K562 (cell line): ENCODE data around the gene CLCN2. TPM values are rescaled to one million over a fixed set of nuclear protein-coding genes. Genes with fewer than 3 reads are reported as not detected.

Experiments used
- ATAC-seq: fragments of 200-7000 bp; cut with Tn5 transposase; 3 replicates; pipeline ENCODE4 v1.9.1; 2020; ENCODE audit warnings: moderate library complexity
- BruUV-seq: library from RNA; stranded (reverse); fragments of 400-500 nt; replicated peaks from 2 replicates; lab custom pipeline; 2021; lab: Mats Ljungman, UMichigan
- CTCF ChIA-PET: fragments of 300-600 bp; formaldehyde crosslinking; extraction: SDS; loops from one replicate; lab custom pipeline; 2021; ENCODE audit warnings: low intra/inter-chr PET ratio; lab: Yijun Ruan, JAX
- POLR2A ChIA-PET: fragments of 300-600, 350-650 bp; sonication (Branson Sonifier 250); formaldehyde crosslinking; extraction: SDS; loops from one replicate; lab custom pipeline; 2021; ENCODE audit warnings: antibody characterized with exemption, inconsistent platforms; lab: Yijun Ruan, JAX
- DNase-seq, 4 experiments: peaks; one replicate each; pipeline versions ENCODE4 v3.0.0 to v3.0.0-alpha.2; 2011 to 2018; ENCODE audit warnings: low spot score in 3 of 4, mixed read lengths in 3 of 4; ENCODE audit errors: extremely low read depth in 1 of 4
- FAIRE-seq: peaks from 2 replicates; lab custom pipeline; 2011; peaks lifted over from hg19 to GRCh38; lab: Jason Lieb, UNC
- H2AFZ ChIP-seq: 2 replicates; pipeline ENCODE4 v1.6.0; 2011; ENCODE audit warnings: low read depth, low read length, control low read depth, inconsistent platforms
- H3K27ac ChIP-seq: fragments of 200-600 bp; 3 replicates; pipeline ENCODE4 v1.8.0; 2011; ENCODE audit warnings: low read depth, mild to moderate bottlenecking, control low read depth, inconsistent platforms, low read length, moderate library complexity, mixed read lengths; ENCODE audit errors: extremely low read depth
- H3K27me3 ChIP-seq, 2 experiments: fragments of 300-600 bp in 1 of 2; 2 replicates in 1 of 2; 3 replicates in 1 of 2; pipeline versions ENCODE4 v1.6.0 to v1.8.0; 2011; ENCODE audit warnings: inconsistent platforms in 2 of 2, low read length in 2 of 2, mild to moderate bottlenecking in 1 of 2, mixed read lengths in 1 of 2, moderate library complexity in 1 of 2; ENCODE audit not compliant: control insufficient read depth in 2 of 2, insufficient read depth in 2 of 2
- H3K36me3 ChIP-seq: fragments of 300-600 bp; 3 replicates; pipeline ENCODE4 v1.8.0; 2011; ENCODE audit warnings: mild to moderate bottlenecking, low read length, inconsistent platforms; ENCODE audit not compliant: control insufficient read depth, insufficient read depth
- H3K4me1 ChIP-seq, 2 experiments: fragments of 200-600 bp in 1 of 2; replicated peaks in 1 of 2; 2 replicates in 1 of 2; 3 replicates in 1 of 2; pipeline versions ENCODE4 v1.5.1 to v1.8.0; 2011; ENCODE audit warnings: inconsistent platforms in 2 of 2, low read length in 2 of 2, mild to moderate bottlenecking in 1 of 2, mixed read lengths in 1 of 2, moderate library complexity in 1 of 2; ENCODE audit not compliant: control insufficient read depth in 2 of 2, insufficient read depth in 2 of 2
- H3K4me2 ChIP-seq: 2 replicates; pipeline ENCODE4 v1.6.1; 2011; ENCODE audit warnings: low read length, control low read depth, inconsistent platforms, mixed read lengths; ENCODE audit not compliant: insufficient read depth
- H3K4me3 ChIP-seq: fragments of 200-600 bp; sonication (generic), shearing (Covaris generic); 2 replicates; pipeline ENCODE4 v1.5.1; 2016; ENCODE audit warnings: control low read depth, inconsistent platforms
- H3K79me2 ChIP-seq: fragments of 200-600 bp; 3 replicates; pipeline ENCODE4 v1.8.0; 2011; ENCODE audit warnings: low read length, inconsistent platforms; ENCODE audit not compliant: control insufficient read depth, insufficient read depth
- H3K9ac ChIP-seq, 2 experiments: 2 replicates each; pipeline versions ENCODE4 v1.6.0 to v1.6.1; 2011; ENCODE audit warnings: low read depth in 2 of 2, low read length in 2 of 2, control low read depth in 1 of 2, inconsistent platforms in 1 of 2, mild to moderate bottlenecking in 1 of 2, mixed read lengths in 1 of 2; ENCODE audit not compliant: insufficient read depth in 1 of 2
- H3K9me1 ChIP-seq: one replicate; pipeline ENCODE4 v1.6.0; 2011; ENCODE audit warnings: inconsistent platforms, mild to moderate bottlenecking, low read length, moderate library complexity; ENCODE audit not compliant: control insufficient read depth, insufficient read depth
- H3K9me3 ChIP-seq: replicated peaks from 2 replicates; pipeline ENCODE4 v1.5.1; 2011; ENCODE audit warnings: low read depth, low read length, inconsistent platforms; ENCODE audit not compliant: control insufficient read depth, insufficient read depth
- H4K20me1 ChIP-seq: replicated peaks from 2 replicates; pipeline ENCODE4 v1.6.1; 2011; ENCODE audit warnings: low read length, inconsistent platforms, mixed read lengths; ENCODE audit not compliant: control insufficient read depth, insufficient read depth
- HDAC3 ChIP-seq: fragments of 450-650 bp; IDR thresholded peaks from 2 replicates; pipeline ENCODE4 v1.6.1; 2018; ENCODE audit warnings: borderline replicate concordance, mild to moderate bottlenecking, moderate library complexity; ENCODE audit not compliant: partially characterized antibody
- KDM1A ChIP-seq, 2 experiments: fragments of 450-650 bp; IDR thresholded peaks; 2 replicates each; pipeline ENCODE4 v1.6.1; 2016; ENCODE audit warnings: mild to moderate bottlenecking in 2 of 2
- ZNF165 ChIP-seq: fragments of 250-450 bp; sonication (Bioruptor Pico); IDR thresholded peaks from 2 replicates; pipeline ENCODE4 v1.4.0; 2020; ENCODE audit warnings: borderline replicate concordance
- ZNF263 ChIP-seq: sonication (generic); formaldehyde crosslinking; IDR thresholded peaks from 2 replicates; pipeline ENCODE4 v1.8.0; 2022; ENCODE audit warnings: mild to moderate bottlenecking, missing genetic modification reagents, borderline replicate concordance
- WGBS: fragments of 100-300 bp; shearing (Covaris generic); methylation state at CpG from one replicate; pipeline ENCODE4 v1.1.6; 2016; ENCODE audit warnings: low coverage, mixed read lengths; ENCODE audit not compliant: insufficient coverage; ENCODE audit errors: missing lambda C conversion rate; 5-methylcytosine and 5-hydroxymethylcytosine counted together
- in situ Hi-C: fragments of 300-500 bp; cut with MboI; formaldehyde crosslinking; loops from 4 replicates; pipeline ENCODE4 v1.15.0; 2018; ENCODE audit warnings: inconsistent platforms, mixed read lengths
- intact Hi-C: fragments of 100-400 bp; cut with micrococcal nuclease; formaldehyde crosslinking; loops from 2 replicates; pipeline ENCODE4 v1.14.2; 2022
- polyA plus RNA-seq, 8 experiments: library from polyadenylated mRNA; depleted of rRNA in 4 of 8; stranded (reverse) in 5 of 8; unstranded in 3 of 8; fragments of >200 nt; fragmentation: Nextera tagmentation in 2 of 8; fragmentation: Illumina TruSeq in 1 of 8; extraction: Ambion mirVana in 2 of 8; extraction: Trizol in 1 of 8; gene quantifications; 2 replicates each; pipeline versions ENCODE4 v1.2.1 to v1.2.3, GENCODE V29; 2011 to 2014; ENCODE audit warnings: inconsistent platforms in 1 of 8, missing spikeins in 1 of 8
- total RNA-seq, 7 experiments: library from RNA; depleted of rRNA in 6 of 7; stranded (reverse); fragments of >200 nt in 6 of 7; fragmentation: Illumina TruSeq in 2 of 7; extraction: Trizol in 2 of 7; gene quantifications; 2 replicates each; pipeline versions ENCODE4 v1.2.1 to v1.2.3, GENCODE V29; 2011 to 2021; ENCODE audit warnings: low replicate concordance in 1 of 7

Gene CLCN2
- total and polyA plus RNA-seq, 9 of the 15 experiments (the other 6 are each of a cell fraction or from before 2014, with no cell fraction given), result 0.10 to 14.0 (median 6.9) TPM

GRCh38 chr3:184388936-184389230 is 27.5 kb upstream of the CLCN2 start:
- no peaks in the 10 kb centered on the region for H3K9me1 ChIP-seq
- H3K36me3 ChIP-seq, result no peaks in the 10 kb centered on the region
- H3K27me3 ChIP-seq, result peaks cover 23 to 78% of the 10 kb centered on the region in 2 experiments
- POLR2A ChIA-PET, result interaction anchor here (0.8 to 0.9 kb wide), 2 partner anchors 17 to 141 kb away, joined by 3 read pairs; no protein-coding TSS in a partner anchor
- in situ Hi-C loops, result no loop called here
- CTCF ChIA-PET, result no interaction called here
- 1% methylated on average over 8 of the region's 8 CpGs for WGBS
- DNase-seq, result no peak
- H2AFZ ChIP-seq, result no peak overlapping the region
- intact Hi-C loops, result loop anchor here (10.0 kb wide), 1 partner anchor 326 kb away; the partner anchor contains the start of gene MAGEF1
- no peak overlapping the region for H3K4me3 ChIP-seq
- no peak for FAIRE-seq
- no peaks in the 10 kb centered on the region for H3K79me2 ChIP-seq
- ATAC-seq, result no peak
- no peak overlapping the region for H3K27ac ChIP-seq
- H3K4me1 ChIP-seq, result peaks cover 0 to 11% of the 10 kb centered on the region in 2 experiments; a peak in 1 of 5 replicates
- H3K9me3 ChIP-seq, result no peaks in the 10 kb centered on the region
- H3K9ac ChIP-seq, result 0 out of 4 replicates have a peak overlapping the region, but pooled peaks of 1 of the 2 experiments have one; percentile 66
- peaks cover 5% of the 10 kb centered on the region for H4K20me1 ChIP-seq
- BruUV-seq, result no TSS peak
- TF ChIP-seq ZNF165 (CRISPR knock-in tag), result no peak
- TF ChIP-seq ZNF263 (CRISPR knock-in tag), result peak; percentile 74
- no peak overlapping the region for H3K4me2 ChIP-seq

GRCh38 chr3:184388164-184388935 is 26.9 kb upstream of the CLCN2 start:
- Histone ChIP-seq H3K36me3 (no peaks in the 10 kb centered on the region), H3K79me2 (no peaks in the 10 kb centered on the region), H3K27me3 (peaks cover 18 to 74% of the 10 kb centered on the region in 2 experiments; a peak in 4 of 5 replicates), H3K9ac (0 out of 4 replicates have a peak overlapping the region, but pooled peaks of 1 of the 2 experiments have one; percentile 66), H2AFZ (no peak overlapping the region), H3K4me1 (peaks cover 0 to 11% of the 10 kb centered on the region in 2 experiments; a peak in 1 of 5 replicates), H3K9me1 (no peaks in the 10 kb centered on the region), H3K27ac (no peak overlapping the region), H3K4me3 (no peak overlapping the region), H3K9me3 (no peaks in the 10 kb centered on the region), H4K20me1 (peaks cover 5% of the 10 kb centered on the region), H3K4me2 (no peak overlapping the region)
- in situ Hi-C loops (no loop called here), intact Hi-C loops (loop anchor here (10.0 kb wide), 1 partner anchor 326 kb away; the partner anchor contains the start of gene MAGEF1)
- POLR2A ChIA-PET, result interaction anchor here (0.6 to 0.9 kb wide), 4 partner anchors 17 to 777 kb away, joined by 3 to 4 read pairs (median 3); no protein-coding TSS in a partner anchor
- no TSS peak for BruUV-seq
- CTCF ChIA-PET, result no interaction called here
- TF ChIP-seq HDAC3 (no peak), KDM1A (IDR thresholded peaks at IDR 0.05) (peak in 1 of 2 experiments; percentile 38; a peak in 2 of 4 replicates)
- no peak for DNase-seq
- no peak for FAIRE-seq
- no peak for ATAC-seq
- 1% methylated on average over 8 of the region's 8 CpGs for WGBS
